MM.1S (cell line): Measurements from ENCODE around the gene MED13.

Experiments used
- DNase-seq: peaks from one replicate; pipeline ENCODE4 v3.0.0-alpha.2; 2015
- H2AFZ ChIP-seq: fragments of 300-600 bp; sonication (generic); 2 replicates; pipeline ENCODE4 v1.6.0; 2016; ENCODE audit warnings: antibody characterized with exemption, low read length
- H3F3A ChIP-seq: fragments of 300-600 bp; sonication (generic); 2 replicates; pipeline ENCODE4 v1.6.1; 2016; ENCODE audit warnings: mild to moderate bottlenecking, antibody characterized with exemption, low read length, moderate library complexity, mixed read lengths; ENCODE audit not compliant: insufficient read depth
- H3K27ac ChIP-seq: fragments of 300-600 bp; sonication (generic); 2 replicates; pipeline ENCODE4 v1.5.1; 2016; ENCODE audit warnings: mild to moderate bottlenecking, low read length
- H3K27me3 ChIP-seq: fragments of 300-600 bp; sonication (generic); replicated peaks from 2 replicates; pipeline ENCODE4 v1.6.0; 2016; ENCODE audit warnings: low read length; ENCODE audit not compliant: insufficient read depth
- H3K36me3 ChIP-seq: fragments of 300-600 bp; sonication (generic); replicated peaks from 2 replicates; pipeline ENCODE4 v1.6.1; 2016; ENCODE audit warnings: mild to moderate bottlenecking, low read length, mixed read lengths; ENCODE audit not compliant: insufficient read depth
- H3K4me1 ChIP-seq: fragments of 300-600 bp; sonication (generic); 2 replicates; pipeline ENCODE4 v1.6.1; 2016; ENCODE audit warnings: low read length, mixed read lengths
- H3K4me2 ChIP-seq: fragments of 300-600 bp; sonication (generic); 2 replicates; pipeline ENCODE4 v1.6.0; 2016; ENCODE audit warnings: low read depth, low read length
- H3K4me3 ChIP-seq: fragments of 300-600 bp; sonication (generic); 2 replicates; pipeline ENCODE4 v1.5.1; 2016; ENCODE audit warnings: low read length, mixed read lengths
- H3K79me2 ChIP-seq: fragments of 300-600 bp; sonication (generic); 2 replicates; pipeline ENCODE4 v1.6.1; 2016; ENCODE audit warnings: mixed run types, low read length, mixed read lengths
- H3K9ac ChIP-seq: fragments of 300-600 bp; sonication (generic); 2 replicates; pipeline ENCODE4 v1.6.1; 2016; ENCODE audit warnings: low read length, mixed read lengths
- H3K9me2 ChIP-seq: fragments of 300-600 bp; sonication (generic); replicated peaks from 2 replicates; pipeline ENCODE4 v1.6.1; 2016; ENCODE audit warnings: mild to moderate bottlenecking, low read length, mixed read lengths; ENCODE audit not compliant: insufficient read depth
- H3K9me3 ChIP-seq: fragments of 300-600 bp; sonication (generic); replicated peaks from 2 replicates; pipeline ENCODE4 v1.6.1; 2016; ENCODE audit warnings: mild to moderate bottlenecking, low read length, mixed read lengths; ENCODE audit not compliant: insufficient read depth
- H4K20me1 ChIP-seq: fragments of 300-600 bp; sonication (generic); 2 replicates; pipeline ENCODE4 v1.6.1; 2016; ENCODE audit warnings: mild to moderate bottlenecking, low read length, moderate library complexity, mixed read lengths; ENCODE audit not compliant: insufficient read depth
- EZH2 ChIP-seq: fragments of 300-600 bp; sonication (generic); optimal IDR thresholded peaks from 2 replicates; pipeline ENCODE3; 2017; ENCODE audit warnings: low read depth, mild to moderate bottlenecking, antibody characterized with exemption, low read length, mixed read lengths
- EZH2phosphoT487 ChIP-seq: fragments of 300-600 bp; sonication (generic); IDR thresholded peaks from 2 replicates; pipeline ENCODE4 v1.6.1; 2018; ENCODE audit warnings: antibody characterized with exemption, low read length
- TF ChIP-seq, protein P1 (sequence below): fragments of 300-600 bp; sonication (generic); IDR thresholded peaks from 2 replicates; pipeline ENCODE4 v1.5.1; 2016; ENCODE audit warnings: antibody characterized with exemption, low read length, mixed read lengths

MED13 gene

DNA sequence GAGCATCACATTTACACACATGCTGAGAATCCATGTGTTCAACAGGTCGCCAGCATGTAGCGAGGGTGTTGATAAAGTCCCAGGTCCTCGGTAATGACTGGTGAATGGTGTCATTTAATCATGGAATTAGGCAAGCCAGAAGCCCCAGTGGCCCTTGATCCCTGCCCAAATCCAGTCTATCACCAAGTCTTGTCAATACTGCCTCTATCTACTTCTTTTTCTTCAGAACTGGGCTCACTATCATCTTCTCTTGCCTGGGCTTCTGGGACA lies 31.3 kb upstream of the MED13 start:
- Histone ChIP-seq H3K4me3 (no peak overlapping the region), H3K9me2 (no peaks in the 10 kb centered on the region), H4K20me1 (no peaks in the 10 kb centered on the region), H3K4me2 (no peak overlapping the region), H3K27me3 (no peaks in the 10 kb centered on the region), H3F3A (peaks cover 17% of the 10 kb centered on the region), H3K36me3 (no peaks in the 10 kb centered on the region), H3K9me3 (no peaks in the 10 kb centered on the region), H3K27ac (no peak overlapping the region), H2AFZ (no peak overlapping the region), H3K9ac (no peak overlapping the region), H3K4me1 (peaks cover 18% of the 10 kb centered on the region), H3K79me2 (no peaks in the 10 kb centered on the region)
- DNase-seq, result no peak
- no peak for TF ChIP-seq EZH2phosphoT487
- no peak for TF ChIP-seq EZH2
- TF ChIP-seq, protein P1, sequence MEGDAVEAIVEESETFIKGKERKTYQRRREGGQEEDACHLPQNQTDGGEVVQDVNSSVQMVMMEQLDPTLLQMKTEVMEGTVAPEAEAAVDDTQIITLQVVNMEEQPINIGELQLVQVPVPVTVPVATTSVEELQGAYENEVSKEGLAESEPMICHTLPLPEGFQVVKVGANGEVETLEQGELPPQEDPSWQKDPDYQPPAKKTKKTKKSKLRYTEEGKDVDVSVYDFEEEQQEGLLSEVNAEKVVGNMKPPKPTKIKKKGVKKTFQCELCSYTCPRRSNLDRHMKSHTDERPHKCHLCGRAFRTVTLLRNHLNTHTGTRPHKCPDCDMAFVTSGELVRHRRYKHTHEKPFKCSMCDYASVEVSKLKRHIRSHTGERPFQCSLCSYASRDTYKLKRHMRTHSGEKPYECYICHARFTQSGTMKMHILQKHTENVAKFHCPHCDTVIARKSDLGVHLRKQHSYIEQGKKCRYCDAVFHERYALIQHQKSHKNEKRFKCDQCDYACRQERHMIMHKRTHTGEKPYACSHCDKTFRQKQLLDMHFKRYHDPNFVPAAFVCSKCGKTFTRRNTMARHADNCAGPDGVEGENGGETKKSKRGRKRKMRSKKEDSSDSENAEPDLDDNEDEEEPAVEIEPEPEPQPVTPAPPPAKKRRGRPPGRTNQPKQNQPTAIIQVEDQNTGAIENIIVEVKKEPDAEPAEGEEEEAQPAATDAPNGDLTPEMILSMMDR, result no peak

- Histone ChIP-seq H3K36me3 (no peaks in the 10 kb centered on the region), H3K9me3 (no peaks in the 10 kb centered on the region), H3K27ac (no peak overlapping the region), H3K27me3 (no peaks in the 10 kb centered on the region), H3K79me2 (no peaks in the 10 kb centered on the region), H3F3A (peaks cover 16% of the 10 kb centered on the region), H3K4me2 (no peak overlapping the region), H3K9ac (no peak overlapping the region), H2AFZ (no peak overlapping the region), H4K20me1 (no peaks in the 10 kb centered on the region), H3K4me3 (no peak overlapping the region), H3K9me2 (no peaks in the 10 kb centered on the region), H3K4me1 (peaks cover 16% of the 10 kb centered on the region)
- TF ChIP-seq, protein P1, result no peak
- no peak for TF ChIP-seq EZH2
- TF ChIP-seq EZH2phosphoT487, result no peak
- no peak for DNase-seq
Measured at GRCh38 chr17:62094175-62094574, 29.1 kb upstream of the MED13 start.

DNA sequence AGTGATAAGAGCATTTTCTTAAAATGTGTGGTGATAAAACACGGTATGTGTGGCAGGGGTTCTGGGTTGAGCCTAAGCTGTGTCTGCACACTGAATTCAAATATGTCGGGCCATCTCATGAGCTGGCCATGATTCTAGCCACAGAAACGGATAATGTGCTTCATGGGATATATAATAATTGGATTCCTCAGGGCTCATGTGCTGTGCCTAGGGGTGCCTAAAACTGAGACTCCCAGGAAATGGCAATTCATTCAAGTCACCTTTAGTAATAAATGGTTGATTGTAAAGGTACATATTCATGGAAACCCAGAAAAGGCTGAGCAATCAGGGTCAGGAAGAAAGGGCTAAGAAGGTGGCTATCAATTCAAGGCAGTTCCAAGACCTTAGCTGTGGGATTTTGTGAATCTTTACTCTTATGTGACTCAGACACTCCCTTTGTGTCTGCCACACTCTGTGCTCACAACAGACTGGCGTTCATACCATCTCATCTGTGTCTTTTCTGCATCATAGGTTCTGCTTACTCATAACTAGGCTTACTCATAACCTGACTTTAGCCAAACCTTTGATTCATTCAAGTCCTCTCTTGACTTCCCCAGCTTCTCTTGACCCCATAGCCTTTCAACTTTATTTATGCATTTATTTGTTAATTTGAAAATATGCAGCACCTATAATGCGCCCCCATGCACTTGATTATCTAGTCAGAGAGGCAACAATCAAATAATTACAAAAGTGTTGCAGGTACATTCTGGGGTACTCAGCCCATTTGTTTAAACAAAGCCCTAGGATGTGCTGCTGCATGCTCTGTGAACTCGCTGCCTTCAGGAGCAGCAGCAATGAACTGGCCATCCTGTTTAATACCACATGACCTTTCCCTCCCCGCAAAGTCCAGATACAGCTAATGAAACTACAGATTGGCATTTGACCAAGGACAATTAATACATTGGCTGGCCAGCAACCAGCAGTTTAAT lies 28.4 kb upstream of the MED13 start:
- Histone ChIP-seq H3K36me3 (no peaks in the 10 kb centered on the region), H3F3A (peaks cover 9% of the 10 kb centered on the region), H3K79me2 (no peaks in the 10 kb centered on the region), H3K9me3 (no peaks in the 10 kb centered on the region), H2AFZ (no peak overlapping the region), H3K27ac (no peak overlapping the region), H3K4me2 (no peak overlapping the region), H3K9me2 (no peaks in the 10 kb centered on the region), H4K20me1 (no peaks in the 10 kb centered on the region), H3K4me1 (peaks cover 10% of the 10 kb centered on the region), H3K4me3 (no peak overlapping the region), H3K9ac (no peak overlapping the region), H3K27me3 (no peaks in the 10 kb centered on the region)
- DNase-seq, result no peak
- TF ChIP-seq EZH2phosphoT487 (no peak), EZH2 (no peak)
- TF ChIP-seq, protein P1, result no peak
